ENCODE results near the gene PIPOX. TPM values are rescaled to one million over a fixed set of nuclear protein-coding genes. Genes with fewer than 3 reads are reported as not detected.

Gene PIPOX
- polyA plus RNA-seq, 1 donor from 2014 or later: 4.4 TPM

GRCh38 chr17:29051194-29051593, 8.3 kb downstream of the PIPOX start:
- Histone ChIP-seq H3K4me2 (ENCODE audit: low read length) (no peak overlapping the region), H4K20me1 (ENCODE audit: insufficient read depth) (no peaks in the 10 kb centered on the region), H3K4me3 (ENCODE audit: low read length) (no peak overlapping the region), H3K79me2 (replicated peaks; ENCODE audit: insufficient read depth, low read length) (no peaks in the 10 kb centered on the region), H3K36me3 (ENCODE audit: insufficient read depth, low read length) (no peaks in the 10 kb centered on the region), H3K9me2 (ENCODE audit: insufficient read depth, low read length) (no peaks in the 10 kb centered on the region), H3K27me3 (ENCODE audit: insufficient read depth, low read depth, low read length) (no peaks in the 10 kb centered on the region), H3K27ac (ENCODE audit: low read length) (no peak overlapping the region), H3F3A (ENCODE audit: insufficient read depth, low read length, poor library complexity, severe bottlenecking) (no peaks in the 10 kb centered on the region), H3K9ac (ENCODE audit: low read length) (no peak overlapping the region), H2AFZ (ENCODE audit: low read depth, low read length) (no peak overlapping the region), H3K9me3 (ENCODE audit: low read length) (no peaks in the 10 kb centered on the region)
- TF ChIP-seq TAF1 (IDR thresholded peaks at IDR 0.05; ENCODE audit: low read depth): no peak
- TF ChIP-seq CTCF (IDR thresholded peaks at IDR 0.05; ENCODE audit: poor library complexity, severe bottlenecking): no peak
- TF ChIP-seq EP300 (conservative IDR thresholded peaks at IDR 0.05; ENCODE audit: poor library complexity, severe bottlenecking): no peak
- TF ChIP-seq POLR2AphosphoS5 (IDR thresholded peaks at IDR 0.05): no peak
- no peak for TF ChIP-seq EZH2 (IDR thresholded peaks at IDR 0.05; ENCODE audit: borderline replicate concordance, insufficient read depth, low read length, poor library complexity, severe bottlenecking)
- no peak for TF ChIP-seq REST (IDR thresholded peaks at IDR 0.05; ENCODE audit: borderline replicate concordance)
- no peak for TF ChIP-seq MXI1 (conservative IDR thresholded peaks at IDR 0.05; ENCODE audit: poor library complexity, severe bottlenecking)
- no peak for TF ChIP-seq RAD21 (conservative IDR thresholded peaks at IDR 0.05)
- TF ChIP-seq SMC3 (conservative IDR thresholded peaks at IDR 0.05; ENCODE audit: poor library complexity): no peak

- H3K9me2 ChIP-seq (ENCODE audit: insufficient read depth, low read length): no peaks in the 10 kb centered on the region
- no peaks in the 10 kb centered on the region for H3K9me3 ChIP-seq (ENCODE audit: low read length)
- no peak overlapping the region for H3K9ac ChIP-seq (ENCODE audit: low read length)
- H3K4me2 ChIP-seq (ENCODE audit: low read length): no peak overlapping the region
- H3K27me3 ChIP-seq (ENCODE audit: insufficient read depth, low read depth, low read length): no peaks in the 10 kb centered on the region
- H3K4me3 ChIP-seq (ENCODE audit: low read length): no peak overlapping the region
- TF ChIP-seq TAF1 (IDR thresholded peaks at IDR 0.05; ENCODE audit: low read depth) (no peak), POLR2AphosphoS5 (IDR thresholded peaks at IDR 0.05) (no peak), CTCF (IDR thresholded peaks at IDR 0.05; ENCODE audit: poor library complexity, severe bottlenecking) (no peak), EP300 (conservative IDR thresholded peaks at IDR 0.05; ENCODE audit: poor library complexity, severe bottlenecking) (no peak), REST (IDR thresholded peaks at IDR 0.05; ENCODE audit: borderline replicate concordance) (no peak), SMC3 (conservative IDR thresholded peaks at IDR 0.05; ENCODE audit: poor library complexity) (no peak), RAD21 (conservative IDR thresholded peaks at IDR 0.05) (no peak), EZH2 (IDR thresholded peaks at IDR 0.05; ENCODE audit: borderline replicate concordance, insufficient read depth, low read length, poor library complexity, severe bottlenecking) (no peak), MXI1 (conservative IDR thresholded peaks at IDR 0.05; ENCODE audit: poor library complexity, severe bottlenecking) (no peak)
- H3K36me3 ChIP-seq (ENCODE audit: insufficient read depth, low read length): no peaks in the 10 kb centered on the region
- H3K27ac ChIP-seq (ENCODE audit: low read length): no peak overlapping the region
- H3F3A ChIP-seq (ENCODE audit: insufficient read depth, low read length, poor library complexity, severe bottlenecking): no peaks in the 10 kb centered on the region
- H4K20me1 ChIP-seq (ENCODE audit: insufficient read depth): no peaks in the 10 kb centered on the region
- no peak overlapping the region for H2AFZ ChIP-seq (ENCODE audit: low read depth, low read length)
- no peaks in the 10 kb centered on the region for H3K79me2 ChIP-seq (replicated peaks; ENCODE audit: insufficient read depth, low read length)
Measured at GRCh38 chr17:29051731-29052130, 8.8 kb downstream of the PIPOX start.

Data from neural cell (in vitro differentiated cells).